GM19025 (cell line): ENCODE measurements around the gene PTPRT.
"Not testable (repeated sequence)": the region's sequence is repeated elsewhere in the genome, so short reads cannot be mapped to it uniquely, and the experiment has no call there.

Source experiments
- ATAC-seq: cut with Tn5 transposase; IDR thresholded peaks from one replicate; pipeline ENCODE4 v1.9.1; 2021; ENCODE audit warnings: mild to moderate bottlenecking, low read depth, moderate library complexity; ENCODE audit not compliant: unreplicated experiment

The PTPRT gene

GRCh38 chr20:43188234-43188653 is 1.5 kb downstream of the PTPRT start:
- no peak for ATAC-seq

GRCh38 chr20:43187476-43188233 is 2.1 kb downstream of the PTPRT start:
- no peak for ATAC-seq

GRCh38 chr20:43186312-43186711 is 3.4 kb downstream of the PTPRT start:
- no peak for ATAC-seq

GRCh38 chr20:43185901-43186300 is 3.8 kb downstream of the PTPRT start:
- ATAC-seq, result no peak

- ATAC-seq, result no peak
Measured at GRCh38 chr20:43183536-43184070, 6.1 kb downstream of the PTPRT start.

- no peak for ATAC-seq
Measured at GRCh38 chr20:43178080-43178479, 11.6 kb downstream of the PTPRT start.

- no peak for ATAC-seq
Measured at GRCh38 chr20:43176726-43177125, 13.0 kb downstream of the PTPRT start.

GRCh38 chr20:43171930-43172329 is 17.8 kb downstream of the PTPRT start:
- ATAC-seq, result no peak

GRCh38 chr20:43170771-43171170 is 18.9 kb downstream of the PTPRT start:
- ATAC-seq, result no peak

GRCh38 chr20:43167615-43168014 is 22.1 kb downstream of the PTPRT start:
- no peak for ATAC-seq

- ATAC-seq, result no peak
Measured at GRCh38 chr20:43167021-43167420, 22.7 kb downstream of the PTPRT start.

- no peak for ATAC-seq
Measured at GRCh38 chr20:43165611-43166010, 24.1 kb downstream of the PTPRT start.

- ATAC-seq, result not testable (repeated sequence)
Measured at GRCh38 chr20:43164736-43165135, 25.0 kb downstream of the PTPRT start.

- ATAC-seq, result no peak
Measured at GRCh38 chr20:43161716-43162115, 28.0 kb downstream of the PTPRT start.

GRCh38 chr20:43160941-43161340 is 28.8 kb downstream of the PTPRT start:
- no peak for ATAC-seq

- no peak for ATAC-seq
Measured at GRCh38 chr20:43159994-43160393, 29.7 kb downstream of the PTPRT start.

GRCh38 chr20:43155366-43156100 is 34.2 kb downstream of the PTPRT start:
- no peak for ATAC-seq

GRCh38 chr20:43151901-43152300 is 37.8 kb downstream of the PTPRT start:
- no peak for ATAC-seq

GRCh38 chr20:43151256-43151655 is 38.5 kb downstream of the PTPRT start:
- ATAC-seq, result no peak

- no peak for ATAC-seq
Measured at GRCh38 chr20:43140726-43141125, 49.0 kb downstream of the PTPRT start.

GRCh38 chr20:43138061-43138770 is 51.5 kb downstream of the PTPRT start:
- ATAC-seq, result no peak
